AG10803 (cell line): ENCODE results near the gene DEPDC5.
A peak's percentile ranks its signal among the peaks of the same experiment; 100 is the strongest.

Source experiments
- DNase-seq: peaks from one replicate; pipeline ENCODE4 v3.0.0; 2010; ENCODE audit warnings: low read depth
- H3K4me3 ChIP-seq: 2 replicates; pipeline ENCODE4 v1.5.1; 2011; ENCODE audit warnings: mild to moderate bottlenecking, low read length, control low read depth
- TF ChIP-seq, protein P1 (sequence below): conservative IDR thresholded peaks from 2 replicates; pipeline ENCODE4 v1.5.1; 2011; ENCODE audit warnings: mild to moderate bottlenecking, low read length, control low read depth, inconsistent platforms

DEPDC5 gene

DNA sequence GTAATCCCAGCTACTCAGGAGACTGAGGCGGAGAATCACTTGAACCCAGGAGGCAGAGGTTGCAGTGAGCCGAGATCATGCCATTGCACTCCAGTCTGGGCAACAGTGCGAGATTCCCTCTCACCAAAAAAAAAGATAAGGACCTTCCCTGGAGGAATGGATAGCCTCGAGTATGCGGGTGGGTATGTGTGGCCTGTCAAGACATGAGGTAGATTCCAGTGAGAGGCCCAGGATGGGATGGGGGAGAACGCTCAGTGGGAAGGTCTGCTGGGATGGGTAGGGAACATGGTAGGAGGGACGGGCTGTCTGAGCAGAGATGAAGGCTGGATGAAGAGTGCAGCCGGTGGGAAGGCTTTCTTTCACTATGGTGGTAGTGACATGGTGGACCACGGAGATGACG, 151.5 kb downstream of the DEPDC5 start:
- DNase-seq = no peak
- TF ChIP-seq, protein P1, sequence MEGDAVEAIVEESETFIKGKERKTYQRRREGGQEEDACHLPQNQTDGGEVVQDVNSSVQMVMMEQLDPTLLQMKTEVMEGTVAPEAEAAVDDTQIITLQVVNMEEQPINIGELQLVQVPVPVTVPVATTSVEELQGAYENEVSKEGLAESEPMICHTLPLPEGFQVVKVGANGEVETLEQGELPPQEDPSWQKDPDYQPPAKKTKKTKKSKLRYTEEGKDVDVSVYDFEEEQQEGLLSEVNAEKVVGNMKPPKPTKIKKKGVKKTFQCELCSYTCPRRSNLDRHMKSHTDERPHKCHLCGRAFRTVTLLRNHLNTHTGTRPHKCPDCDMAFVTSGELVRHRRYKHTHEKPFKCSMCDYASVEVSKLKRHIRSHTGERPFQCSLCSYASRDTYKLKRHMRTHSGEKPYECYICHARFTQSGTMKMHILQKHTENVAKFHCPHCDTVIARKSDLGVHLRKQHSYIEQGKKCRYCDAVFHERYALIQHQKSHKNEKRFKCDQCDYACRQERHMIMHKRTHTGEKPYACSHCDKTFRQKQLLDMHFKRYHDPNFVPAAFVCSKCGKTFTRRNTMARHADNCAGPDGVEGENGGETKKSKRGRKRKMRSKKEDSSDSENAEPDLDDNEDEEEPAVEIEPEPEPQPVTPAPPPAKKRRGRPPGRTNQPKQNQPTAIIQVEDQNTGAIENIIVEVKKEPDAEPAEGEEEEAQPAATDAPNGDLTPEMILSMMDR = no peak
- H3K4me3 ChIP-seq = no peak overlapping the region

- DNase-seq = no peak
- TF ChIP-seq, protein P1 = no peak
- H3K4me3 ChIP-seq = no peak overlapping the region
Measured at GRCh38 chr22:31906086-31906485, 152.3 kb downstream of the DEPDC5 start.

DNA sequence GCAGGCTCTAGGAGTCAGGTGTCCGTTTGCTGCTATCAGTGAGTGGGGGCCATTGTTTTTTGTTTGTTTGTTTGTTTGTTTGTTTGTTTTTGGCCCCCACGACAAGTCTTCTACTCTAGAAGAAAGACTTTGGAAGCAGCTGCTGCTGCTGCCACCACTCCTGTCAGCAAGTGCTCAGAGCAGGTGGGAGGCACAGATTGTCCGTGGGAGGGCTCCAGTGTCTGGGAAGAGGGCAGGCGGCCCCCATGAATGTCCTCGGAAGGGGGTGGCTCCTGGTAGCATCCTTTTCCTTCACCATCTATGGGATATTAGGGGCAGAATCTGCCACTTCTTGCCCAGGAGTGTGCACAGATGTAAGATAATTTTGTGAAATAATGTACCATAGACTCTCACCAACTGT, 152.8 kb downstream of the DEPDC5 start:
- no peak for DNase-seq
- TF ChIP-seq, protein P1 = no peak
- no peak overlapping the region for H3K4me3 ChIP-seq

DNA sequence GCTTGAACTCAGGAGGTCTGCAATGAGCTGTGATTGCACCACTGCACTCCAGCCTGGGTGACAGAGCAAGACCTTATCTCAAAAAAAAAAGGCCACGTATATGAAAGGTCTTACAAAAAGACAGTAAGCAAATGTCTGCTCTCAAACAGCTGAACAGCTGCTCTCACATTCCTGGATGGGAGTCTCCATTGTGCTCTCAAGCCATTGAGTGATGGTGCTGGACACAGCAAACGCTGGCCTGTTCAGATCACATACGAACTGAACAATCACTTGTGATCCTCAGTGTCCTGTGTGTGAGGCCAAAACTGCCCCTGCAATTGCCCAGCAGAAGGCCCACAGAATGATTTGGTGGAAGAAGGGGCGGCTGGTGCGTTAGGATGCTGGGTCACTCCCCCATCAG, 156.2 kb downstream of the DEPDC5 start:
- H3K4me3 ChIP-seq = no peak overlapping the region
- DNase-seq = no peak
- TF ChIP-seq, protein P1 = no peak

- no peak for DNase-seq
- TF ChIP-seq, protein P1 = no peak
- no peak overlapping the region for H3K4me3 ChIP-seq
Measured at GRCh38 chr22:31911565-31912406, 158.0 kb downstream of the DEPDC5 start.

GRCh38 chr22:31912407-31912743, 158.6 kb downstream of the DEPDC5 start:
- TF ChIP-seq, protein P1 = no peak
- peak; percentile 48 for DNase-seq

DNA sequence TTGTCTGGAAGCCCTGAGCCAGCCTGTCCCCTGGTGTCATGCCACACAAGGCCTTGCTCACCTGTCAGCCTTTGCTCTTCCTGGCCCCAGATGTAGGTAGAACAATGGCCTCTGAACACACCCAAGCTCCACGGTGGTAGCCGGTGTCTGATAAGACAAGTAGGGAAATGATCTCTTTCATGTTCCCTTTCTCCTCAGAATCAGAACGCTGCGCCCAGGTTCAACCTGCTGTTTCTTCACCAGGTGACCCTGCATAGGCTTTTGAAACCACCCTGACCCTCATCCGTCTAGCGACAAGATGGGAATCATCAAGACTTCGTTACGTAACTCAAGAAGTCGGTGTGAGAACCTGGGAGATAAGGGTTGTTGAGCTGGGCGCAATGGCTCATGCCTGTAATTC, 161.8 kb downstream of the DEPDC5 start:
- TF ChIP-seq, protein P1 = no peak
- no peak for DNase-seq
- no peak overlapping the region for H3K4me3 ChIP-seq

More at GRCh38 chr22:31912407-31912743, 158.6 kb downstream of the DEPDC5 start:
- no peak overlapping the region for H3K4me3 ChIP-seq
